GM21390 (cell line): ENCODE measurements around the gene BPIFB1.

Experiments used
- ATAC-seq: cut with Tn5 transposase; IDR thresholded peaks from one replicate; pipeline ENCODE4 v1.9.1; 2021; ENCODE audit not compliant: unreplicated experiment

Gene BPIFB1

GRCh38 chr20:33320006-33320405 is 37.0 kb downstream of the BPIFB1 start:
- no peak for ATAC-seq

DNA sequence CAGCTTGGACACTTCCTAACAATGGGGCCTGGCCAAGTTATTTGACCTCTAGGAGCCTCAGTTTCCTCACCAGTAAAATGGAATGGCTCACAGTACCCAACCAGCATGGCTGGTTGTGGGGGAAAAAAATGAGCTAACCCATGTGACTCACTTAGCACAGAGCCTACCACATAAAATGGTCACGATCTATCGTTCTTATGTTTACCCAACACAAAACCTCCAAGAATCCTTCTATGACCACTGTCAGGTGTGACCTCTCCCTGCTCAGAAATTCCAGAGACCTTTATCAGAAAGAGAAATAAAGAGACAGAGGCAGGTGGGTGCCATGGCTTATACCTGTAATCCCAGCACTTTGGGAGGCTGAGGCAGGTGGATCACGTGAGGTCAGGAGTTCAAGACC is 39.4 kb downstream of the BPIFB1 start:
- ATAC-seq, result no peak

DNA sequence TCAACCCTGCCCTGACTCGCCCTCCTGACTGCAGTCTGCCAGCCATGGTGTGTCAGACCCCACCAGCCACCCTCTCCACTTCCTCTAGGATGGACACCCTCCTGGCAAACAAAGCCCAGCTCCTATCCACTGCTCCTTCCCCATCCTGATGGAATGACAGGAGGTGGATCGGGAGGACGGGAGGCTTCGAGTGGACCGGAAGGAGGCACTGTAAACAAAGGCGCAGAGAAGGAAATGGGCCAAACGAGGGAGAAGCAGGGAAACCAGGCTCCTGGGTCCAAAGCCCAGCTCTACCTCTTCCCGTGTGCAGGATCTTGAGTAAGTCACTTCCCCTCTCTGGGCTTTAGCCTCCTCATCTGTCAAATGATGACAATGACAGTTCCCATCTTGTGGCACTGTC is 40.2 kb downstream of the BPIFB1 start:
- ATAC-seq, result no peak

DNA sequence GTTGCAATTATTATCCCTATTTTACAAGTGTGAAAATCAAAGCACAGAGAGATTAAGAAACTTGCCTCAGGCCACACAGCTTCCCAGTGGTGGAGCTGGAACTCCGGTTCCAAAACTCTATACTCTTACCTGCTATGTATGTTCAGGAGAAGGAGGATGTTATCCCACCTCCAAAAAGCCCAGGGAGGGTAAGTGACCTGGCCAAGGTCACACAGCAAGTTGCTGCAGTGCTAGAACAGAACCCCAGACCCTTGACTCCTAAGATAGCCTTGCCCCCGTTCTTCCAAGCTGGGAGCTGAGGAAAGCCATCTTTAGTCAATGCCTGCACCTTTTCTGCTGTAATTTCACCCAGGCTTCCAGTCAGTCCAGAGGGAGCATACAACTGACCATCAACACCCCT is 42.3 kb downstream of the BPIFB1 start:
- no peak for ATAC-seq

- no peak for ATAC-seq
Measured at GRCh38 chr20:33328157-33329137, 45.4 kb downstream of the BPIFB1 start.

DNA sequence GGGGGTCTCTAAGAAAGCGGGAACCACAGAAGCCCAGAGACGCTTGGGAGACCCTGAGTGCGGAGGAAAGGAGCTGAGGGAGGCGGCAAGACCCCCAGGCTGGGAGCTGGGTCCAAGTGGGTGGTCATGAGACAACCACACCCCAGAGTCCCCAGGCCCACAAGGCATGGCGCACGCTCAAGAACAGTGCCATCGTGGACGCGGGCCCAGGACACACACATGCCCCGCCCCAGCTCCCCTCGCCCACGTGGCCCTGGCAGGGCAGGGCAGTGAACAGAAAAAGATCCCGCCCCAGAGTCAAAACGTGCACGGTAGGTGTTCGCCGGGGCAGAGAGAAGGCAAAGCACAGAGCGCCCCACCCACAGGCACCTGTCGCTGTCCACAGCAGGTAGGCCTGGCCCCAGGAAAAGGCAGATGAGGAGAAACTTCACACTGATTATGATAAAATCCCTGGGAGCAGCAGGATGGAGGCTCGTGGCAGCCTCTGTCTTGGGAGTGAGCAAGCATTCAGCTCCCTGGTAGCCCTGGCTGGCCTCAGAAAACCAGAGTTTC is 50.0 kb downstream of the BPIFB1 start:
- ATAC-seq, result no peak

GRCh38 chr20:33333616-33334015 is 50.6 kb downstream of the BPIFB1 start:
- ATAC-seq, result no peak

DNA sequence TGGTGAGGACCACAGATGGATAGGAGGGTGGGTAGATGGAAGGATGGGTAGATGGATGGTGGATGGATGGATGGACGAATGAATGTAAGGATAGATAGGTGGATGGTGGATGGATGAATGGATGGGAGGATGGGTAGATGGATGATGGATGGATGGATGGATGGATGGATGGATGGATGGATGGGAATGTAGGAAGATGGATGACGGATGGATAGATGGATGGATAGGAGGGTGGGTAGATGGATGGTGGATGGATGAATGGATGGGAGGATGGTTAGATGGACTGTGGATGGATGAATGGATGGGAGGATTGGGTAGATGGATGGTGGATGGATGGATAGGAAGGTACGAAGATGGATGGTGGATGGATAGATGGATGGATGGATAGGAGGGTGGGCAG is 51.1 kb downstream of the BPIFB1 start:
- no peak for ATAC-seq

DNA sequence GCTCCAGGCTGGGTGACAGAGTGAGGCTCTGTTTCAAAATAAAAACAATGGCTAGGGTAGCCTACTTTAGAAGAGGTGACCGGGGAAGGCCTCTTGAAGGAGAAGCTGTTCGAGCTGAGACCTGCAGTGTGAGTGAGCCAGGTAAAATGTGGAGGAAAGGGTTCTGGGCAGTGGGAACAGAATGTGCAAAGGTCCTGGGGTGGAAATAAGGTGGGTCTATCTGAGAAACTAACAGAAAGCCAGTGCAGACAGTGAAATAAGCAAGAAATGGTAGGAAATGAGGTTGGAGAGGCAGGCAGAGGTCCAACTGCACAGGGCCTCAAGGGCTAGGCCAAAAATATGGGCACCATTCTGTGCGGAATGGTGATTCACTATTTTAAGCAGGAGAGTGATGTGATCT is 53.4 kb downstream of the BPIFB1 start:
- no peak for ATAC-seq

- no peak for ATAC-seq
Measured at GRCh38 chr20:33337119-33337518, 54.1 kb downstream of the BPIFB1 start.

DNA sequence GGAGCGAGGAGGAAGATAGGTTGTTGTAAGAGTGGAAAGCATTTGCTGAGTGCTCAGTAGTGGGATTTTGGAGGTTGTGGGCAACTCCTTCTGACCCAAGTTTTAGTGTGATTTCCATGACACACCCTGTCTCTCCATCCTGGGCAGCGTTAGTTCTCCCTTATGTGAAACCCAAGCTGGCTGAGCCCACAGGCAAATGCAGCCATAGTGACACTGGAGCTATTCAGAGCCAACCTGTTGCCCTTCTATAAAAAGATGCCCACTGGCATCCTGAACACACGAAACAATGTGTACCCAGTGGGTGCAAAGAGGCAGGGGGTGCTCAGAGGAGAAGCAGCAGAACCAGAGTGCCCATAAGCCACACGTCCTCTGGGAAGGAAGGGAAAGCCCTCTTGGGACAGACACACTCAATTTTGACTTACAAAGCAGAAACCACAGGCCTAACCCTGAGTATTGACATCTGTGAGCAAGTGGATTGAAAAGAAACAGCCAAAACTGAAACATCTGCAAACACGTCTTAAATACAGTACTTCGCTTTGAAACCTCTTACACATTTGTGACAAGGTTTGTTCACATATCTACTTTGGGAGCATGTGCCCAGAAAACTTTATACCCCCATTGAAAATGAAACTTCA is 54.6 kb downstream of the BPIFB1 start:
- no peak for ATAC-seq

GRCh38 chr20:33338467-33339258 is 55.6 kb downstream of the BPIFB1 start:
- ATAC-seq, result no peak

GRCh38 chr20:33339515-33340058 is 56.6 kb downstream of the BPIFB1 start:
- ATAC-seq, result no peak

GRCh38 chr20:33343521-33343920 is 60.5 kb downstream of the BPIFB1 start:
- ATAC-seq, result no peak

DNA sequence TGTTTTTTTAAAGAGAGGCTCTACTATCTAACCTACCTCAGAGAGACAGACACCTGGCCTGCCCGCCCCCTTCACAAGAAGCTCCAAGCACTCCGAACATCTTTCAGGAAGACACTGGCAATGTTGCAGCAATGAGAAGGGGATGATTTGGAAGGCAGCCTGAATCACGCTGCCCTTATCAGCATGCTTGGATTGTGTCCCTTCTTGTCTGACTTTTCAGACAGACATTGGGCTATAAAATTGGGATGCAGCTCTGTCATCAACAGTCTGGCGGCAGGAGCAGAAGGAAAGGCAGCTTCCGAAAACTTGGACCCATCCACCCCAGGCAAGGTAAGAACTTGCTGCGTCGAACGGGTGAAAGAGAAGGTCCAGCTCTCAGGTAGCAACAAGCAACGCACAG is 62.3 kb downstream of the BPIFB1 start:
- no peak for ATAC-seq

- no peak for ATAC-seq
Measured at GRCh38 chr20:33348136-33348937, 65.3 kb downstream of the BPIFB1 start.

DNA sequence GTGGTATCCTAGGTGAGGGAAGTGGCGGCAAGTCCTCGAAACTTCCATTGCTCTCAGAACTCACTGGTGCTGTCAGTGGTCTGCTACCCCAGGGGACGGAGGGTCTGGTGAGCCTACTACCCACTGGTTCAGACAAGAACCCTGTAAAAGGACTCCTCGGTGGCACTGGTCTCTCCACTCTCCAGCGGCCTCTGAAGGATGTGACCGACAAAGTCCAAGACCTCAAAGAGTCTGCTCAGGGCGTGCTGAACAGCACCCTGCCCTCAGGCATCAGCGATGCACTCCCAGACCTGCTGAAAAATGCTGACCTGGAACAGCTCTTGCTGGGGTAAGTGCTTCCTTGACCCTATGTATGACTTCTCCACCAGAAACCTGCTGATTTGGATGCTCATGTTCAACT is 66.5 kb downstream of the BPIFB1 start:
- no peak for ATAC-seq

DNA sequence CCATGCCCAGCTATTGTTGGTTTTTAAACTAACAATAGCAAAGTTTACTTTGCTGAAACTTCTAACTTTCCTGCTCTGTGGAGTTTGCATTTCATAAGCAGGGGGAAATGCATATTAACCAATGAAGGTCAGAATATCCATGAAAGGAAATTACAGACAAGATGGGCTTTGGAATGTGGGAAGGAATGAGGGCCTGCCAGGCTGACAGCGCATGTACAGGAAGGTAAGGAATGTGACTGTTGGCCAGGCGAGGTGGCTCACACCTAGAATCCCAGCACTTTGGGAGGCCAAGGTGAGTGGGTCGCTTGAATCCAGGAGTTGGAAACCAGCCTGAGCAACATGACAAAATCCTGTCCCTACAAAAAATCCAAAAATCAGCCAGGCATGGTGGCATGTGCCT is 68.7 kb downstream of the BPIFB1 start:
- ATAC-seq, result no peak

- no peak for ATAC-seq
Measured at GRCh38 chr20:33352258-33353012, 69.4 kb downstream of the BPIFB1 start.
